Thymus (tissue), 11 donors: ENCODE results near the gene L1TD1. TPM values are rescaled to one million over a fixed set of nuclear protein-coding genes. Genes with fewer than 3 reads are reported as not detected.

Experiments used
- DNase-seq, 9 donors: peaks; one replicate each; pipeline ENCODE4 v3.0.0-alpha.2; 2013; ENCODE audit warnings: low spot score in 9 of 9, low read depth in 6 of 9, missing footprints in 1 of 9
- H3K27ac ChIP-seq, 2 donors: one replicate each; pipeline ENCODE4 v1.5.1; 2013; ENCODE audit warnings: control low read depth in 1 of 2, low read depth in 1 of 2, low read length in 1 of 2, mild to moderate bottlenecking in 1 of 2, moderate library complexity in 1 of 2
- H3K27me3 ChIP-seq, 2 donors: one replicate each; pipeline ENCODE4 v1.5.1; 2013; ENCODE audit warnings: low read length in 1 of 2; ENCODE audit not compliant: control insufficient read depth in 2 of 2, insufficient read depth in 1 of 2
- H3K36me3 ChIP-seq, 2 donors: one replicate each; pipeline ENCODE4 v1.5.1; 2013; ENCODE audit warnings: low read length in 1 of 2, mild to moderate bottlenecking in 1 of 2, moderate library complexity in 1 of 2; ENCODE audit not compliant: control insufficient read depth in 2 of 2, insufficient read depth in 2 of 2
- H3K4me1 ChIP-seq, 2 donors: one replicate each; pipeline ENCODE4 v1.5.1; 2013; ENCODE audit warnings: low read length in 2 of 2; ENCODE audit not compliant: control insufficient read depth in 2 of 2, insufficient read depth in 2 of 2
- H3K4me3 ChIP-seq, 2 donors: one replicate each; pipeline ENCODE4 v1.5.1; 2013; ENCODE audit warnings: low read length in 2 of 2, control low read depth in 1 of 2, mild to moderate bottlenecking in 1 of 2
- H3K9me3 ChIP-seq, 2 donors: one replicate each; pipeline ENCODE4 v1.5.1; 2013; ENCODE audit warnings: low read length in 1 of 2, mild to moderate bottlenecking in 1 of 2; ENCODE audit not compliant: control insufficient read depth in 2 of 2, insufficient read depth in 1 of 2
- WGBS: extraction: QIAGEN DNeasy Blood & Tissue Kit; methylation state at CpG from one replicate; pipeline ENCODE4 v1.1.7; 2013; 5-methylcytosine and 5-hydroxymethylcytosine counted together
- polyA plus RNA-seq: library from polyadenylated mRNA; stranded (reverse); fragments of 200-250 nt; gene quantifications from one replicate; pipeline ENCODE4 v1.2.3, GENCODE V29; 2013
- total RNA-seq: library from RNA; stranded (reverse); fragments of 120-200 nt; gene quantifications from one replicate; pipeline ENCODE4 v1.2.4, GENCODE V29; 2013
- donor health status: healthy.

The L1TD1 gene
- total and polyA plus RNA-seq, 2 donors, result 0.42 to 0.80 TPM

- Histone ChIP-seq H3K4me3 (no peak overlapping the region), H3K27me3 (no peaks in the 10 kb centered on the region), H3K9me3 (no peaks in the 10 kb centered on the region), H3K4me1 (no peaks in the 10 kb centered on the region), H3K36me3 (no peaks in the 10 kb centered on the region), H3K27ac (no peak overlapping the region)
- DNase-seq, result no peak
- 66% methylated on average over 10 of the region's 10 CpGs for WGBS
These were observed 55.6 kb downstream of the L1TD1 start for GRCh38 chr1:62250126-62250726.

GRCh38 chr1:62259551-62259950 is 64.9 kb downstream of the L1TD1 start:
- Histone ChIP-seq H3K9me3 (no peaks in the 10 kb centered on the region), H3K4me1 (no peaks in the 10 kb centered on the region), H3K27me3 (no peaks in the 10 kb centered on the region), H3K36me3 (no peaks in the 10 kb centered on the region), H3K27ac (no peak overlapping the region), H3K4me3 (no peak overlapping the region)
- 97% methylated on average over 4 of the region's 4 CpGs for WGBS
- no peak for DNase-seq

DNA sequence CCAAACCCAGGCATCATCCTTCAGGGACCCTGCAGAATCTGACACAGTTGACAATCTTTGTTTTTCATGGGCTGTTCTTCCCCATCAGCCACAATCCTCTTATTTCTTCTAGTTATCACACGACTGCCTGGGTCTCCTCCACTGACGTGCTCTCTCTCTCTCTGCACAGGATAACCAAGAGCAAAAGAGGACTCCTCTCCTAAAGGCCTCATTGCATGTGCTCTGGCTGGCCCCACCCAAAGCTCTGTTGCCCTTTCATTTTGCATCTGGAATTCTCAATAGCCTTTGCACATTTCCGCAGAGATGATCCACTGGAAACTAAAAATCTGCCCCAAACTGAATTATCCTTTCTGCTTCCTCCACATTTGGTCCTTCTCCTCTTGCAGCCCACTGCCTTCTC is 66.0 kb downstream of the L1TD1 start:
- DNase-seq, result no peak
- H3K36me3 ChIP-seq, result no peaks in the 10 kb centered on the region
- H3K4me1 ChIP-seq, result no peaks in the 10 kb centered on the region
- H3K27ac ChIP-seq, result no peak overlapping the region
- H3K9me3 ChIP-seq, result no peaks in the 10 kb centered on the region
- H3K4me3 ChIP-seq, result no peak overlapping the region
- 95% methylated on average over 3 of the region's 3 CpGs for WGBS
- no peaks in the 10 kb centered on the region for H3K27me3 ChIP-seq

Other genes with a start within 250 kb of the L1TD1 start
- gene KANK4, start 124.6 kb downstream of the L1TD1 start, total RNA-seq, result 0.99 TPM
- gene KANK4, start 124.6 kb downstream of the L1TD1 start, polyA plus RNA-seq, result 0.21 TPM
- gene USP1, start 242.2 kb downstream of the L1TD1 start, total RNA-seq, result 72.6 TPM
- gene USP1, start 242.2 kb downstream of the L1TD1 start, polyA plus RNA-seq, result 25.2 TPM